HepG2 (cell line): ENCODE data around the gene SNAP23. TPM values are rescaled to one million over a fixed set of nuclear protein-coding genes. Genes with fewer than 3 reads are reported as not detected.

Source experiments
- ATAC-seq: fragments of 200-7000 bp; cut with Tn5 transposase; 3 replicates; pipeline ENCODE4 v1.9.1; 2020; ENCODE audit warnings: mild to moderate bottlenecking, moderate library complexity
- BruUV-seq: library from RNA; stranded (reverse); fragments of 400-500 nt; replicated peaks from 2 replicates; lab custom pipeline; 2021; lab: Mats Ljungman, UMichigan
- CTCF ChIA-PET: fragments of 300-600 bp; formaldehyde crosslinking; extraction: SDS; loops from one replicate; lab custom pipeline; 2021; ENCODE audit warnings: low total read pairs, inconsistent platforms, low intra/inter-chr PET ratio; lab: Yijun Ruan, JAX
- POLR2A ChIA-PET: fragments of 350-600 bp; sonication (Branson Sonifier 250); formaldehyde crosslinking; loops from one replicate; lab custom pipeline; 2020; ENCODE audit warnings: antibody characterized with exemption, inconsistent platforms; lab: Yijun Ruan, JAX
- DNase-seq: peaks from one replicate; pipeline ENCODE4 v3.0.0-alpha.2; 2015; ENCODE audit warnings: low spot score
- FAIRE-seq: peaks from 3 replicates; lab custom pipeline; 2011; peaks lifted over from hg19 to GRCh38; lab: Jason Lieb, UNC
- H2AFZ ChIP-seq: one replicate; pipeline ENCODE4 v1.6.1; 2011; ENCODE audit warnings: low read length, inconsistent platforms
- H3K27ac ChIP-seq: fragments of 300-600 bp; 3 replicates; pipeline ENCODE4 v1.8.0; 2011; ENCODE audit warnings: mixed run types, mild to moderate bottlenecking, mixed read lengths, low read length, inconsistent platforms; ENCODE audit not compliant: insufficient read depth; ENCODE audit errors: extremely low read length
- H3K27me3 ChIP-seq, 2 experiments: fragments of 200-600 bp in 1 of 2; 2 replicates in 1 of 2; 3 replicates in 1 of 2; pipeline versions ENCODE4 v1.6.0 to v1.8.0; 2011; ENCODE audit warnings: low read length in 2 of 2, mild to moderate bottlenecking in 2 of 2, moderate library complexity in 2 of 2, inconsistent platforms in 1 of 2; ENCODE audit not compliant: insufficient read depth in 2 of 2, control insufficient read depth in 1 of 2
- H3K36me3 ChIP-seq, 2 experiments: fragments of 200-600 bp in 1 of 2; replicated peaks in 1 of 2; 2 replicates in 1 of 2; 3 replicates in 1 of 2; pipeline versions ENCODE4 v1.5.1 to v1.8.0; 2011; ENCODE audit warnings: low read length in 2 of 2, inconsistent platforms in 1 of 2; ENCODE audit not compliant: insufficient read depth in 2 of 2, control insufficient read depth in 1 of 2
- H3K4me1 ChIP-seq: 2 replicates; pipeline ENCODE4 v1.5.1; 2012; ENCODE audit warnings: low read length, inconsistent platforms; ENCODE audit not compliant: insufficient read depth
- H3K4me2 ChIP-seq: 2 replicates; pipeline ENCODE4 v1.6.0; 2011; ENCODE audit warnings: low read depth, low read length, inconsistent platforms
- H3K4me3 ChIP-seq, 3 experiments: fragments of 200-600 bp in 1 of 3; sonication (generic), shearing (Covaris generic) in 1 of 3; replicated peaks in 1 of 3; 2 replicates each; pipeline ENCODE4 v1.5.1; 2011 to 2016; ENCODE audit warnings: low read length in 3 of 3, inconsistent platforms in 2 of 3, low read depth in 2 of 3, mild to moderate bottlenecking in 2 of 3, control low read depth in 1 of 3, mixed read lengths in 1 of 3; ENCODE audit not compliant: insufficient read depth in 1 of 3
- H3K79me2 ChIP-seq: one replicate; pipeline ENCODE4 v1.6.1; 2011; ENCODE audit warnings: low read length, inconsistent platforms; ENCODE audit not compliant: insufficient read depth
- H3K9ac ChIP-seq: 2 replicates; pipeline ENCODE4 v1.6.0; 2011; ENCODE audit warnings: mild to moderate bottlenecking, low read depth, low read length, inconsistent platforms; ENCODE audit not compliant: insufficient read depth
- H3K9me3 ChIP-seq: 2 replicates; pipeline ENCODE4 v1.5.1; 2012; ENCODE audit warnings: mild to moderate bottlenecking, low read length
- H4K20me1 ChIP-seq: 2 replicates; pipeline ENCODE4 v1.6.0; 2011; ENCODE audit warnings: inconsistent platforms, mild to moderate bottlenecking, low read length, moderate library complexity; ENCODE audit not compliant: insufficient read depth
- ARHGAP35 ChIP-seq: sonication (generic); formaldehyde crosslinking; IDR thresholded peaks from 2 replicates; pipeline ENCODE4 v1.9.0; 2022; ENCODE audit warnings: mild to moderate bottlenecking, inconsistent platforms, moderate library complexity, missing genetic modification reagents, borderline replicate concordance
- BATF2 ChIP-seq: sonication (generic); formaldehyde crosslinking; IDR thresholded peaks from 2 replicates; pipeline ENCODE4 v1.8.0; 2022; ENCODE audit warnings: mild to moderate bottlenecking, missing genetic modification reagents, moderate library complexity
- KAT7 ChIP-seq: IDR thresholded peaks from 2 replicates; pipeline ENCODE4 v1.6.1; 2018; ENCODE audit warnings: borderline replicate concordance, missing compliant biosample characterization
- KMT2B ChIP-seq: IDR thresholded peaks from 2 replicates; pipeline ENCODE4 v1.6.1; 2016; ENCODE audit warnings: missing genetic modification reagents, missing compliant biosample characterization
- MZF1 ChIP-seq: sonication (generic); formaldehyde crosslinking; IDR thresholded peaks from 2 replicates; pipeline ENCODE4 v1.8.1; 2023; ENCODE audit warnings: mild to moderate bottlenecking, missing genetic modification reagents, borderline replicate concordance
- NFKBIZ ChIP-seq: IDR thresholded peaks from 2 replicates; pipeline ENCODE4 v1.6.1; 2018; ENCODE audit warnings: missing genetic modification reagents, missing compliant biosample characterization
- SRSF9 ChIP-seq: fragments of 200-400 bp; formaldehyde crosslinking; IDR thresholded peaks from 2 replicates; pipeline ENCODE4 v1.6.1; 2018; ENCODE audit warnings: borderline replicate concordance, mild to moderate bottlenecking, low read depth, low read length; ENCODE audit not compliant: insufficient read depth, poor library complexity, severe bottlenecking
- ZNF234 ChIP-seq: sonication (generic); formaldehyde crosslinking; conservative IDR thresholded peaks from 2 replicates; pipeline ENCODE4 v1.5.1; 2020; ENCODE audit warnings: mild to moderate bottlenecking, missing genetic modification reagents
- ZNF282 ChIP-seq: fragments of 450-650 bp; IDR thresholded peaks from 2 replicates; pipeline ENCODE4 v1.6.1; 2018; ENCODE audit not compliant: partially characterized antibody
- WGBS: methylation state at CpG from one replicate; pipeline ENCODE4 v1.1.6; 2017; ENCODE audit warnings: low lambda C conversion rate; 5-methylcytosine and 5-hydroxymethylcytosine counted together
- in situ Hi-C: cut with HindIII; loops from 2 replicates; pipeline ENCODE4 v1.10.0; 2017; ENCODE audit warnings: low pct_unique_long_range_greater_than_20kb; ENCODE audit not compliant: extremely low pct_ligation_motif_present
- intact Hi-C: fragments of 100-400 bp; cut with micrococcal nuclease; formaldehyde crosslinking; loops from one replicate; pipeline ENCODE4 v1.10.0; 2022; ENCODE audit not compliant: unreplicated experiment
- polyA plus RNA-seq, 8 experiments: library from polyadenylated mRNA; depleted of rRNA in 3 of 8; stranded (reverse) in 7 of 8; unstranded in 1 of 8; fragments of >200 nt; fragmentation: Illumina TruSeq in 4 of 8; extraction: Trizol in 4 of 8; gene quantifications; 2 replicates each; pipeline versions ENCODE4 v1.2.1 to v1.2.3, GENCODE V29; 2011 to 2016; ENCODE audit warnings: low read depth in 4 of 8, missing spikeins in 1 of 8, mixed read lengths in 1 of 8; ENCODE audit not compliant: insufficient read depth in 1 of 8
- total RNA-seq, 5 experiments: library from RNA; depleted of rRNA; stranded (reverse); fragments of >200 nt; fragmentation: Illumina TruSeq; extraction: Trizol; gene quantifications; 2 replicates each; pipeline ENCODE4 v1.2.3, GENCODE V29; 2016; ENCODE audit warnings: low read depth in 1 of 5

SNAP23 gene
- total and polyA plus RNA-seq, 2 of the 13 experiments (the other 11 are each of a cell fraction or from before 2014, with no cell fraction given), result 37.0 to 101 TPM

GRCh38 chr15:42493679-42494078 is 1.8 kb upstream of the SNAP23 start:
- H3K4me2 ChIP-seq, result no peak overlapping the region
- no peak for FAIRE-seq
- 88% methylated on average over 1 of the region's 1 CpG for WGBS
- no peaks in the 10 kb centered on the region for H4K20me1 ChIP-seq
- H3K4me3 ChIP-seq, result no peak overlapping the region
- in situ Hi-C loops, result no loop called here
- no peak for DNase-seq
- H3K79me2 ChIP-seq, result peaks cover 38% of the 10 kb centered on the region
- TF ChIP-seq KAT7 (CRISPR knock-in tag) (no peak), SRSF9 (no peak), ARHGAP35 (no peak), KMT2B (CRISPR knock-in tag) (no peak), ZNF234 (CRISPR knock-in tag) (no peak), MZF1 (CRISPR knock-in tag) (no peak), BATF2 (no peak), NFKBIZ (no peak), ZNF282 (no peak)
- BruUV-seq, result no TSS peak
- ATAC-seq, result no peak
- no peak overlapping the region for H3K9ac ChIP-seq
- H3K27ac ChIP-seq, result no peak overlapping the region
- intact Hi-C loops, result loop anchor here (5.0 kb wide), 1 partner anchor 159 kb away; no protein-coding TSS in a partner anchor
- peaks cover 64% of the 10 kb centered on the region for H3K4me1 ChIP-seq
- CTCF ChIA-PET, result no interaction called here
- H3K27me3 ChIP-seq, result no peaks in the 10 kb centered on the region; a peak in 1 of 5 replicates
- H3K36me3 ChIP-seq, result no peaks in the 10 kb centered on the region
- no peaks in the 10 kb centered on the region for H3K9me3 ChIP-seq
- no peak overlapping the region for H2AFZ ChIP-seq
- POLR2A ChIA-PET, result interaction anchor here (1.6 to 2.8 kb wide), 2 partner anchors 53 to 82 kb away, joined by 3 to 18 read pairs; partner anchors contain the start of gene STARD9
